Measurements from ENCODE around the gene RPS17.
"Not testable (repeated sequence)": the region's sequence is repeated elsewhere in the genome, so short reads cannot be mapped to it uniquely, and the experiment has no call there.

- TF ChIP-seq POLR2A, CTCF (IDR thresholded peaks at IDR 0.05): not testable (repeated sequence)
Measured at GRCh38 chr15:82487045-82487444, 53.2 kb downstream of the RPS17 start.

Measured in lower leg skin (tissue), 3 donors.